Smooth muscle cell (in vitro differentiated cells): ENCODE results near the gene SDR42E2. TPM values are rescaled to one million over a fixed set of nuclear protein-coding genes. Genes with fewer than 3 reads are reported as not detected.
A peak's percentile ranks its signal among the peaks of the same experiment; 100 is the strongest.
"Not testable (repeated sequence)": the region's sequence is repeated elsewhere in the genome, so short reads cannot be mapped to it uniquely, and the experiment has no call there.

ENCODE experiments used
- DNase-seq: peaks from one replicate; lab custom pipeline; 2025; ENCODE audit not compliant: unreplicated experiment; lab: John Stamatoyannopoulos, UW
- H2AFZ ChIP-seq: fragments of 200-600 bp; sonication (generic); 2 replicates; pipeline ENCODE4 v1.6.0; 2016; ENCODE audit warnings: antibody characterized with exemption, low read depth, mild to moderate bottlenecking
- H3F3A ChIP-seq: fragments of 200-600 bp; sonication (generic); 2 replicates; pipeline ENCODE4 v1.6.0; 2017; ENCODE audit warnings: antibody characterized with exemption, low read depth
- H3K27ac ChIP-seq: fragments of 200-600 bp; sonication (generic); 2 replicates; pipeline ENCODE4 v1.5.1; 2016; ENCODE audit warnings: low read depth, mild to moderate bottlenecking
- H3K27me3 ChIP-seq: fragments of 200-600 bp; sonication (generic); 2 replicates; pipeline ENCODE4 v1.6.1; 2016; ENCODE audit warnings: low read depth, mild to moderate bottlenecking
- H3K36me3 ChIP-seq: fragments of 200-600 bp; sonication (generic); 2 replicates; pipeline ENCODE4 v1.5.1; 2016; ENCODE audit warnings: low read depth
- H3K4me1 ChIP-seq: fragments of 200-600 bp; sonication (generic); 2 replicates; pipeline ENCODE4 v1.5.1; 2016; ENCODE audit warnings: low read depth
- H3K4me2 ChIP-seq: fragments of 200-600 bp; sonication (generic); 2 replicates; pipeline ENCODE4 v1.6.0; 2016; ENCODE audit warnings: mild to moderate bottlenecking
- H3K4me3 ChIP-seq: fragments of 200-600 bp; sonication (generic); 2 replicates; pipeline ENCODE4 v1.5.1; 2016; ENCODE audit warnings: mild to moderate bottlenecking
- H3K79me2 ChIP-seq: fragments of 200-600 bp; sonication (generic); 2 replicates; pipeline ENCODE4 v1.6.0; 2016; ENCODE audit warnings: low read depth, mild to moderate bottlenecking
- H3K9ac ChIP-seq: fragments of 200-600 bp; sonication (generic); 2 replicates; pipeline ENCODE4 v1.6.0; 2016; ENCODE audit warnings: low read depth
- H3K9me3 ChIP-seq: fragments of 200-600 bp; sonication (generic); replicated peaks from 2 replicates; pipeline ENCODE4 v1.5.1; 2016; ENCODE audit warnings: low read depth
- H4K20me1 ChIP-seq: fragments of 200-600 bp; sonication (generic); 2 replicates; pipeline ENCODE4 v1.6.0; 2016; ENCODE audit warnings: low read depth
- WGBS: methylation state at CpG from one replicate; pipeline ENCODE4 v1.1.7; 2016; ENCODE audit warnings: low lambda C conversion rate; 5-methylcytosine and 5-hydroxymethylcytosine counted together
- polyA plus RNA-seq: library from polyadenylated mRNA; unstranded; fragments of >200 nt; fragmentation: Nextera tagmentation; extraction: Ambion mirVana; gene quantifications from 2 replicates; pipeline ENCODE4 v1.2.1, GENCODE V29; 2016
- total RNA-seq: library from RNA; depleted of rRNA; stranded (reverse); fragments of >200 nt; gene quantifications from 2 replicates; pipeline ENCODE4 v1.2.3, GENCODE V29; 2014
- TF ChIP-seq, protein P1 (sequence below): fragments of 200-600 bp; sonication (generic); IDR thresholded peaks from 2 replicates; pipeline ENCODE4 v1.5.1; 2017; ENCODE audit warnings: borderline replicate concordance, mild to moderate bottlenecking, antibody characterized with exemption; ENCODE audit not compliant: insufficient read depth, poor library complexity, severe bottlenecking

Gene SDR42E2
- total and polyA plus RNA-seq, 2 experiments from 2014 or later: 0.18 TPM; not detected in 1

DNA sequence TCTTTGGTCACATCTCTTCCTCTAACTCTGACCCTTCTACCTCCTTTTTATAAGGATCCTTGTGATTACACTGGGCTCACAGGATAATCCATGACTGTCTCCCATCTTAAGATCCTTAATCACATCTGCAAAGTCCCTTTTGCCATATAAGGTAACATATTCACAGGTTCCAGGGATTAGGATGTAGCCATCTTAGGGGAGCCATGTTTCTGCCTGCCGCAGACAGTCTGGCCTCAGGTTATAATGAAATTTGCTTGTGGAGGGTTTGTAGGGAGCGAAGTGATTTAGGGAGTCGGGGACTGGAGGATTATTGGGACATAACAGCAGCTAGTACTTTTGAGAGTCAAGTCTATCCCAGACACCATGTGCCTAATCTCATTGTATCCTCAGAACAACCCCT lies 51.5 kb downstream of the SDR42E2 start:
- TF ChIP-seq, protein P1, sequence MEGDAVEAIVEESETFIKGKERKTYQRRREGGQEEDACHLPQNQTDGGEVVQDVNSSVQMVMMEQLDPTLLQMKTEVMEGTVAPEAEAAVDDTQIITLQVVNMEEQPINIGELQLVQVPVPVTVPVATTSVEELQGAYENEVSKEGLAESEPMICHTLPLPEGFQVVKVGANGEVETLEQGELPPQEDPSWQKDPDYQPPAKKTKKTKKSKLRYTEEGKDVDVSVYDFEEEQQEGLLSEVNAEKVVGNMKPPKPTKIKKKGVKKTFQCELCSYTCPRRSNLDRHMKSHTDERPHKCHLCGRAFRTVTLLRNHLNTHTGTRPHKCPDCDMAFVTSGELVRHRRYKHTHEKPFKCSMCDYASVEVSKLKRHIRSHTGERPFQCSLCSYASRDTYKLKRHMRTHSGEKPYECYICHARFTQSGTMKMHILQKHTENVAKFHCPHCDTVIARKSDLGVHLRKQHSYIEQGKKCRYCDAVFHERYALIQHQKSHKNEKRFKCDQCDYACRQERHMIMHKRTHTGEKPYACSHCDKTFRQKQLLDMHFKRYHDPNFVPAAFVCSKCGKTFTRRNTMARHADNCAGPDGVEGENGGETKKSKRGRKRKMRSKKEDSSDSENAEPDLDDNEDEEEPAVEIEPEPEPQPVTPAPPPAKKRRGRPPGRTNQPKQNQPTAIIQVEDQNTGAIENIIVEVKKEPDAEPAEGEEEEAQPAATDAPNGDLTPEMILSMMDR: no peak
- no peaks in the 10 kb centered on the region for H3K27me3 ChIP-seq
- H4K20me1 ChIP-seq: peaks cover 98% of the 10 kb centered on the region
- H3K4me1 ChIP-seq: no peaks in the 10 kb centered on the region
- H2AFZ ChIP-seq: no peak overlapping the region
- H3K27ac ChIP-seq: no peak overlapping the region
- no peak for DNase-seq
- H3K9me3 ChIP-seq: no peaks in the 10 kb centered on the region
- no peak overlapping the region for H3K4me3 ChIP-seq
- WGBS: 87% methylated on average over 3 of the region's 3 CpGs
- H3F3A ChIP-seq: no peaks in the 10 kb centered on the region
- H3K9ac ChIP-seq: no peak overlapping the region
- no peaks in the 10 kb centered on the region for H3K36me3 ChIP-seq
- peaks cover 57% of the 10 kb centered on the region for H3K79me2 ChIP-seq
- H3K4me2 ChIP-seq: no peak overlapping the region

DNA sequence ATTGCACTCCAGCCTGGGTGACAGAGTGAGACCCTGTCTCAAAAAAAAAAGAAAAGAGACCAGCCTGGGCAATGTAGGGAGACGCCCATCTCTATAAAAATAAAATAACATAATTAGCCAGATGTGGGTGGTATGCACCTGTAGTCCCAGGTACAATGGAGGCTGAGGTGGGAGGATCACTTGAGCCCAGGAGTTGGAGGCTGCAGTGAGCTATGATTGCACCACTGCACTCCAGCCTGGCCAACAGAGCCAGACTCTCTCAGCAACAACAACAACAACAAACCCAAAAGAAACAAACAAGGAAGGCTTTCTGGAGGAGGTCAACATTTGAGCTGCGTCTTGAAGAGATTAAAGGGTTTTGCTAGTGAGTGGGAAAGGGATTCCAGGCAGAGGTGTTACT lies 52.1 kb downstream of the SDR42E2 start:
- Histone ChIP-seq H3K79me2 (peaks cover 56% of the 10 kb centered on the region), H3K27me3 (no peaks in the 10 kb centered on the region), H4K20me1 (peaks cover 98% of the 10 kb centered on the region), H3K4me1 (no peaks in the 10 kb centered on the region), H3K4me2 (no peak overlapping the region), H3K27ac (no peak overlapping the region), H3K36me3 (no peaks in the 10 kb centered on the region), H3K4me3 (no peak overlapping the region), H3K9me3 (no peaks in the 10 kb centered on the region), H3K9ac (no peak overlapping the region), H3F3A (no peaks in the 10 kb centered on the region), H2AFZ (no peak overlapping the region)
- TF ChIP-seq, protein P1: no peak
- 85% methylated on average over 2 of the region's 2 CpGs for WGBS
- no peak for DNase-seq

DNA sequence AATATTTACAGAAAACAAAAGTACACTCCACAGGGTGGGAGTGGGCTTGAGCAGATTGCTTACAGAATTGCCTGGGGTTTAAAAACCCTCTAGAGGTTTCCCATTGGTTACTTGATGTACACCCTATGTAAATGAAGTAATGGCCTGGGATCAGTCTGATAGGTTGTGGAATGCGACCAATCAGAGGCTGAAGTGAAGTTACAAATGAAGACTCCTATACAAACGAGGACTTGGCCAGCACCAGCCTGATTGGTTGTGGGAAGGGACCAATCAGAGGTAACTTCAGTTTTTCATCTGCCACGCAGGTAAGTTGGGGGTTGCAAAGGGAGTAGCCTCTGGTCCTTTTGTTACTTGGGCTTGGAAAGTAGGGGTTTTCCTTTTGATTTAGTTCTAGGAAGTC lies 52.6 kb downstream of the SDR42E2 start:
- no peak overlapping the region for H3K27ac ChIP-seq
- H3F3A ChIP-seq: no peaks in the 10 kb centered on the region
- 94% methylated on average over 3 of the region's 3 CpGs for WGBS
- no peaks in the 10 kb centered on the region for H3K4me1 ChIP-seq
- no peak overlapping the region for H2AFZ ChIP-seq
- no peaks in the 10 kb centered on the region for H3K36me3 ChIP-seq
- H3K4me3 ChIP-seq: no peak overlapping the region
- H3K9me3 ChIP-seq: no peaks in the 10 kb centered on the region
- H3K9ac ChIP-seq: no peak overlapping the region
- peaks cover 51% of the 10 kb centered on the region for H3K79me2 ChIP-seq
- H3K27me3 ChIP-seq: no peaks in the 10 kb centered on the region
- H4K20me1 ChIP-seq: peaks cover 98% of the 10 kb centered on the region
- TF ChIP-seq, protein P1: no peak
- no peak overlapping the region for H3K4me2 ChIP-seq
- DNase-seq: no peak

DNA sequence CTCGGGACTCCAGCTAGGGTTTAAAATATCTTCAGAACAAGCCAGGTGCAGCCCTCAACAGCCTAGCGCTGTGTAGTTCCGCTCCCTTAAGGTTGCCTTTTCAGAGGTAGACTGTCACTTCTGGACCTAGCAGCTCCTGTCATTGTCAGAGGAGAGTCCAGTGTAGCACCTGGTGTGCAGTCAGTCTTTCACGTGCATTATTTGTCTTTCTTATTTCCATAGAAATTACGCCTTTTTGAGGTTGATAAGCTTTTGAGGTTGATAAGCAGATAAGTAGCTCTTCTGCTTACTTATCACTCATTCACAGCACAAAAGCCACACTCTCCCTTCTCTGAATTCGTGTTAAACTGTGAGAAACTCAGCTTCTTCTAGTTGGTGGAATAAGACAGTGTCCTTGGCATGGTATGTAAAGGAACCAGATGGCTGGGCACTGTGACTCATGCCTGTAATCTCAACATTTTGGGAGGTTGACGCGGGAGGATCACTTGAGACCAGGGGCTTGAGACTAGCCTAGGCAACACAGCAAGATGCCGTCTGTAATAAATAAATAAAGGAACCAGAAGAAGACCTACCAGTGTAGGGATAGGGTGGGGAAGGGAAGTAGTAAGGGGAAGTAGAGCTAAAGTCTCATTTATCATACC lies 54.0 kb downstream of the SDR42E2 start:
- no peak overlapping the region for H2AFZ ChIP-seq
- no peak overlapping the region for H3K9ac ChIP-seq
- no peaks in the 10 kb centered on the region for H3K4me1 ChIP-seq
- 61% methylated on average over 9 of the region's 9 CpGs for WGBS
- H3F3A ChIP-seq: no peaks in the 10 kb centered on the region
- H4K20me1 ChIP-seq: peaks cover 95% of the 10 kb centered on the region
- no peaks in the 10 kb centered on the region for H3K9me3 ChIP-seq
- H3K27me3 ChIP-seq: no peaks in the 10 kb centered on the region
- no peak for DNase-seq
- peaks cover 37% of the 10 kb centered on the region for H3K79me2 ChIP-seq
- TF ChIP-seq, protein P1: no peak
- no peak overlapping the region for H3K4me3 ChIP-seq
- H3K36me3 ChIP-seq: no peaks in the 10 kb centered on the region
- peak overlapping the region; percentile 36 for H3K4me2 ChIP-seq
- peak overlapping the region; percentile 63 for H3K27ac ChIP-seq

DNA sequence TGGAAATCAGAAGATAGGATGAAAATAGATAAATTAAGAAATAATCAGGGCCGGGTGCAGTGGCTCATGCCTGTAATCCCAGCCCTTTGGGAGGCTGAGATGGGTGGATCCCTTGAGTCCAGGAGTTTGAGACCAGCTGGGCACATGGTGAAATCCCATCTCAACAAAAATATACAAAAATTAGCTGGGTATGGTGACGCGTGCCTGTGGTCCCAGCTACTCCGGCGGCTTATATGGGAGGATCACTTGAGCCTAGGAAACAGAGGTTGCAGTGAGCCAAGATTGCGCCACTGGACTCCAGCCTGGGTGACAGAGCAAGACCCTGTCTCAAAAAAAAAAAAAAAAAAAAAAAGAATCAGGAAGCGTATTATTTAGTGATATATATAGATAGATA lies 54.5 kb downstream of the SDR42E2 start:
- H3F3A ChIP-seq, H3K4me1 ChIP-seq, H2AFZ ChIP-seq, H3K36me3 ChIP-seq, H3K4me3 ChIP-seq, H3K27me3 ChIP-seq, H3K9ac ChIP-seq, DNase-seq, H3K9me3 ChIP-seq: not testable (repeated sequence)
- Histone ChIP-seq H3K4me2 (peak overlapping the region; percentile 36), H3K79me2 (peaks cover 33% of the 10 kb centered on the region), H3K27ac (peak overlapping the region; percentile 63), H4K20me1 (peaks cover 95% of the 10 kb centered on the region)
- WGBS: 72% methylated on average over 7 of the region's 7 CpGs
